HG02642 (cell line): Measurements from ENCODE around the gene DCLRE1B.

ENCODE experiments used
- ATAC-seq: cut with Tn5 transposase; IDR thresholded peaks from one replicate; pipeline ENCODE4 v1.9.1; 2021; ENCODE audit warnings: mild to moderate bottlenecking; ENCODE audit not compliant: unreplicated experiment, poor library complexity

Gene DCLRE1B

GRCh38 chr1:113886417-113887401, 18.4 kb upstream of the DCLRE1B start:
- ATAC-seq, result no peak

GRCh38 chr1:113887402-113888175, 17.5 kb upstream of the DCLRE1B start, which contains the start of gene BCL2L15:
BCL2L15 (minus strand) TSS chr1:113887581; CDS start chr1:113887375, 206 bp downstream.
- ATAC-seq, result no peak

- no peak for ATAC-seq
Measured at GRCh38 chr1:113890816-113891215, 14.3 kb upstream of the DCLRE1B start.

DNA sequence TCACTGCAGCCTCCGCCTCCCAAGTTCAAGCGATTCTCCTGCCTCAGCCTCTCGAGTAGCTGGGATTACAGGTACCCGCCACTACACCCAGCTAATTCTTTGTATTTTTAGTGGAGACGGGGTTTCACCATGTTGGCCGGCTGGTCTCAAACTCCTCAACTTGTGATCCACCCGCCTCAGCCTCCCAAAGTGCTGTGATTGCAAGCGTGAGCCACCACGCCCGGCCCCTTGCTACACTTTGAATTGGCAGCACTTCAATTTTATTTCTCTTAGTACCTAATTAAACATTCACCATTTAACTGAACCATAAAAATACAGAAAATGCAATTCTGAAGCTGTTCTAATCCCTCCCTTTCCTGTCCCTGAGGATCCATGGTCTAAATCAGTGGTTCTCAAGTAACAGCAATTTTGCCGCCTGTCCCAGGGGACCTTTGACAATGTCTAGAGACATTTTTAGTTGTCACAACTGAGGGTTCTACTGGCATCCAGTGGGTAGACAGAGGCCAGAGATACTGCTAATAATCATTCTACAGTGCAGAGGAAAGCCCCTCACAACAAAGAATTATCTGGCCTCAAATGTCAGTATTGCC, 13.4 kb upstream of the DCLRE1B start:
- no peak for ATAC-seq

DNA sequence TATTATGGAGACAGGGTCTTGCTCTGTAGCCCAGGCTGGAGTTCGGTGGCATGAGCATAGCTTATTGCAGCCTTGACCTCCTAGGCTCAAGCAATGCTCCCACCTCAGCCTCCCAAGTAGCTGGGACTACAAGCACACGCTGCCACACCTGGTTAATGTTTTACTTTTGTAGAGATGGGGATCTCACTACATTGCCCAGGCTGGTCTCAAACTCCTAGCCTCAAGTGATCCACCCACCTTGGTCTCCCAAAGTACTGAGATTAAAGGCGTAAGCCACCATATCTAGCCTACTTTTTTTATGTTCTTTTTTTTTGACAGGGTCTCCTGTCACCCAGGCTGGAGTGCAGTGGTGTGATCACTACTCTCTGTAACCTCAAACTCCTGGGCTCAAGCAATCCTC, 11.9 kb upstream of the DCLRE1B start:
- ATAC-seq, result no peak

DNA sequence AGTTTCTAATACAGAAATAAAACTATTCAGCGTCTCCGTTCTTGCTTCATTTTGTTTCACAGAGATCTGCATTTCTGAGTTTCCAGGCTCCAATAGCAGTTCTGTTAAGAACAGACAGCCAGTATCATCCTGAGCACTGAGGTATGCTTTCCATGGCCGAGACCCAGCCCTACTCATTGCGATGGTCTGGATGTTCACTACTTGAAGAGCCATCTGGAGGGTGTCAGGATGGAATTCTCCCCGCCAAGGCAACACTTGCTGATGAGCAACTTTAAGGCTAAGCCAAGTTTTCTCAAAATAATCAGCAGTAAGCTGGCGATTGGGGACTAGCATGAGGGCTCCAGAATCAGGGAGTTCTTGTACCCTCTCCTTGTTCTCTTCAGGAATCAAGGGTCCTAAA, 10.0 kb upstream of the DCLRE1B start:
- no peak for ATAC-seq

- no peak for ATAC-seq
Measured at GRCh38 chr1:113895961-113896360, 9.2 kb upstream of the DCLRE1B start.

- ATAC-seq, result no peak
Measured at GRCh38 chr1:113898241-113898814, 6.8 kb upstream of the DCLRE1B start.

- no peak for ATAC-seq
Measured at GRCh38 chr1:113899111-113899510, 6.0 kb upstream of the DCLRE1B start.

GRCh38 chr1:113901191-113901590, 3.9 kb upstream of the DCLRE1B start:
- no peak for ATAC-seq

- ATAC-seq, result no peak
Measured at GRCh38 chr1:113903501-113904292, 1.4 kb upstream of the DCLRE1B start.

- ATAC-seq, result peak; percentile 40
Measured at GRCh38 chr1:113904293-113904673, 843 bp upstream of the DCLRE1B start.

- ATAC-seq, result peak; percentile 5
Measured at GRCh38 chr1:113905435-113905861, 322 bp downstream of the DCLRE1B start.

DNA sequence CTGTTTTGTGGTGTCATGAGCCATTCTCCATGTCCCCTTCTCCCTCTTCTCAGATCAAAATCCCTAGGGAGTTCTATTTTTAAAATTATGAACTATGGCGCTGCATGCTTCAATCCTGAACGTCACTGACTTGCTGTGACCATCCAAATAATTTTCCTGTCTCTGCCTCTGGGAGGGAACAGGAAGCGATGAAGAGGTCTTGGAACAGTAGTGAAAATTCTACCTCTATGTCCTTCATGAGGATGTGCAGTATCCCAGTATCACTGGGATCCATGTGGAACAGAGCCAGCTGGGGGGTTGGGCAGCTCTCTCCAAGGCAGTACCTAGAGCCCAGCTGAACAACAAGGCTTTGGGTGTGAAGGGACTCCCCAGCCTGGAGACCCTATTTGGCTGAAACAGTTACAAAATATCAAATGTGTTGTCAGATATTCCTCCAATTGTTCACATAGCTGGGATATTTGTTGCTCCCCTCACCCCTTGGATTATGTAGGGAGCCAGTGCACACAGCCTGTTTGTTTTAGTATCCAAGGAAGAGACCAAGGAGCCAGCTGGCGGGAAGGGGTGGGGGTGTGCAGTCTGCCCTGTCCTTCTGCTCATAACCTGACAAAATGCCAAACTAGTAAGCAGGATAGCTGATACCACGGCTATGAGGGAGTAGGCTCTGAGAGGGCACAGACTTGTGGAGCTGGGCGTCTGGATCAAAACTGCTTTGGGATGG, 7.6 kb downstream of the DCLRE1B start:
- ATAC-seq, result no peak

DNA sequence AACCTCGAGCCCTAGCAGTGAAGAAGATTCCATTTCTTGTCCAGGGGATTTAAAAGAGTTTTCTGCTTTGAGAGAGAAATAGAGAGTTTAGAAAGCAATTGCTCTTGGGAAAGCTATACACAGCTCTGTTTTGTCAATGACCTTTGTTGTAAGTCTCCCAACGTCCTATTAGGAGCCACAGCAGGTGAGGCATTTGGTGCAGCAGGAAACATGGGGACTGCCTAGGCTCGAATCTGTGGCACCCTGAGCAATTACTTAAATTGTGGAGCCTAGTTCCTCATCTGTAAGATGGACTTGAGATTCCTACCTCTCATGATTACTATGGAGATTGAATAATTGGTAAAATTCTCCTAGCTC, 8.2 kb downstream of the DCLRE1B start:
- no peak for ATAC-seq

DNA sequence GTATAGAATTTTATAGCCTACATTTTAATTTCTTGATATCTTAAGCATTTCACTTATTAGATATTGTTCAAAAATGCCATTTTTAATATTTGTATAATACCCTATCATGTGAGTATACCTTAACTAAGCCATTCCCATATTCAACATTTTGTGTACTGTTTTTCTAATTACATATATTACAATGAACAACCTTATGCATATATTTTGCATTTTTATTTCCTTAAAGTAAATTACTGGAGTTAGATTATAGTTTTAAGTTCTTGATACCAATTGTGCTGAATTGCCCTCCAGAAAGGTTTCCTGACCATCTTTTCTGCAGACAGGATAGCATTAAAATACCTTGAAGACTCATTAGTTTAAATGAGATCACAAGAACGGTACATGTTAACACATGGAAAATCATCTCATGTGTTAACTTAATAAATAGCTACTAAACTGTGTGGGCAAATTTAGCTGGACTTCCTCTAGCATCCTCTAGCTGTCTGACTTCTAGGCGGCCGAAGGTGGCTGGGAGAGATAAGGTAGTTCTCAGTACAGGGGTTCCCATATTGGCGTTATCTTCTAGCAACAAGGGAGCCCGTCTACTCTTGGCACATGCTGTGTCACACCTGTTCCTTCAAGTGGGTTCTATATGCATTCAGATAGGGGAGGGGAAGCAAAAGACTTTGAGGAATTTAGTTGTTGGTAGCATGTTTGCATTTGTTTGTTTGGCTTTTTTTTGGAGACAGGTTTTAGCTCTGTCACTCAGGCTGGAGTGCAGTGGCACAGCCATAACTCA, 8.9 kb downstream of the DCLRE1B start:
- no peak for ATAC-seq

DNA sequence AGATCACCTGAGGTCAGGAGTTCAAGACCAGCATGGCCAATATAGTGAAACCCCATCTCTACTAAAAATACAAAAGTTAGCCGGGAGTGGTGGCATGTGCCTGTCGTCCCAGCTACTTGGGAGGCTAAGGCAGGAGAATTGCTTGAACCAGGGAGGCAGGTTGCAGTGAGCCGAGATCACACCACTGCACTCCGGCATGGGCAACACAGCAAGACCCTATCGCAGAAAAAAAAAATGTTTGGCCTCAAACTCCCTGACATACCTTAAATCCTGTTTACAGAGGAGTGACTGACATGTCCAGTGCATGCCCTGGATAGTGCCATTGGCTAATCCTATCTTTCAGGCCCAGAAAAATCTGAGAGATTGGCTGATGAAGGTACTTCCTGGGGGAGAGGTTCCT, 11.8 kb downstream of the DCLRE1B start:
- ATAC-seq, result no peak

GRCh38 chr1:113917400-113918082, 12.4 kb downstream of the DCLRE1B start:
- no peak for ATAC-seq
